GM12874 (cell line): ENCODE measurements around the gene TXNIP.

Source experiments
- TF ChIP-seq, protein P1 (sequence below): IDR thresholded peaks from 2 replicates; pipeline ENCODE4 v1.5.1; 2011; ENCODE audit warnings: low read depth, mild to moderate bottlenecking, control low read depth, low read length, moderate library complexity; ENCODE audit not compliant: insufficient read depth

TXNIP gene

DNA sequence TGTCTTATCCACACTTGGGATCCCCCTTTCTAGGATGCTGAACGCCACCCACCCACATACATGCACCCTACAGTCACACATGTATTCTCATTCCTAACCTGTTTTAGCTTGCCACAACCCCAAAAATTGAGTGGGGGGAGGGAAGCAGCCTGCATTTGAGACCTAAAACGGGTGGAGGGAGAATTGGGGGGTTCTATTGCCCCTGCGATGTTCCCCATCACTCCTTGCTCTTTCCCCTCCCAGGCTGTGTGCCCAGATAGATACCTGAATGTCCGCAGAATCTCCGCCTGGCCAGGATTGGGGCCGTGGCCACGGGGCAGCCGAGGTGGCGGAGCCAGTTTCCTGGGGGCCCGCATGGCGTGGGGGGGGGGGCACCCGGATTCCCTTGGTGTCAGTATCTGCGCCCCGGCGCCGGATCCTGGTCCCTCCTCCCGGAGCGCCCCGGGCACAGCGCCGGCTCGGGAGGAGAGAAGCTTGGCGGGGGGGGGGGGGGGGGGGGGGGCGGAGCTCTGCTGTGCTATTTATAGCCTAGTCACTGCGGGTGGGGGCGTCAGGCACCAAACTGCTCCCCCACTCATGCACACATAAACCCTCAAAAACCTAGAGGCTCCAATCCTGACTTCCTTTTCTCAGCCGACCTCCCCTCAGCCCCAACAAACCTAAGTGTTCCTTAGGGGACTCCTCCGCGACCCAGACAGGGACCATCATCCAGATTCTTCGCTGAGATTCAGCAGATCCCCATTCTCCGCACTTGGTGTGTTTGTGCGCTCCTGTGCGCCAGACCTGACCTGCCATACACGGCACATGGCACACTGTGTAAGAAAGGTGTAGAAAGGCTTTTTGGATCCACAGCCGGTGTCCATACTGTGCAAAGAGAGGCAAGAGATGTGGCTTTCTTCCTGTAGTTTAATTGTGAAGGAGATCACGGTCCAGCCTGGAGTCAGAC is 33.9 kb downstream of the TXNIP start:
- TF ChIP-seq, protein P1, sequence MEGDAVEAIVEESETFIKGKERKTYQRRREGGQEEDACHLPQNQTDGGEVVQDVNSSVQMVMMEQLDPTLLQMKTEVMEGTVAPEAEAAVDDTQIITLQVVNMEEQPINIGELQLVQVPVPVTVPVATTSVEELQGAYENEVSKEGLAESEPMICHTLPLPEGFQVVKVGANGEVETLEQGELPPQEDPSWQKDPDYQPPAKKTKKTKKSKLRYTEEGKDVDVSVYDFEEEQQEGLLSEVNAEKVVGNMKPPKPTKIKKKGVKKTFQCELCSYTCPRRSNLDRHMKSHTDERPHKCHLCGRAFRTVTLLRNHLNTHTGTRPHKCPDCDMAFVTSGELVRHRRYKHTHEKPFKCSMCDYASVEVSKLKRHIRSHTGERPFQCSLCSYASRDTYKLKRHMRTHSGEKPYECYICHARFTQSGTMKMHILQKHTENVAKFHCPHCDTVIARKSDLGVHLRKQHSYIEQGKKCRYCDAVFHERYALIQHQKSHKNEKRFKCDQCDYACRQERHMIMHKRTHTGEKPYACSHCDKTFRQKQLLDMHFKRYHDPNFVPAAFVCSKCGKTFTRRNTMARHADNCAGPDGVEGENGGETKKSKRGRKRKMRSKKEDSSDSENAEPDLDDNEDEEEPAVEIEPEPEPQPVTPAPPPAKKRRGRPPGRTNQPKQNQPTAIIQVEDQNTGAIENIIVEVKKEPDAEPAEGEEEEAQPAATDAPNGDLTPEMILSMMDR, result no peak

DNA sequence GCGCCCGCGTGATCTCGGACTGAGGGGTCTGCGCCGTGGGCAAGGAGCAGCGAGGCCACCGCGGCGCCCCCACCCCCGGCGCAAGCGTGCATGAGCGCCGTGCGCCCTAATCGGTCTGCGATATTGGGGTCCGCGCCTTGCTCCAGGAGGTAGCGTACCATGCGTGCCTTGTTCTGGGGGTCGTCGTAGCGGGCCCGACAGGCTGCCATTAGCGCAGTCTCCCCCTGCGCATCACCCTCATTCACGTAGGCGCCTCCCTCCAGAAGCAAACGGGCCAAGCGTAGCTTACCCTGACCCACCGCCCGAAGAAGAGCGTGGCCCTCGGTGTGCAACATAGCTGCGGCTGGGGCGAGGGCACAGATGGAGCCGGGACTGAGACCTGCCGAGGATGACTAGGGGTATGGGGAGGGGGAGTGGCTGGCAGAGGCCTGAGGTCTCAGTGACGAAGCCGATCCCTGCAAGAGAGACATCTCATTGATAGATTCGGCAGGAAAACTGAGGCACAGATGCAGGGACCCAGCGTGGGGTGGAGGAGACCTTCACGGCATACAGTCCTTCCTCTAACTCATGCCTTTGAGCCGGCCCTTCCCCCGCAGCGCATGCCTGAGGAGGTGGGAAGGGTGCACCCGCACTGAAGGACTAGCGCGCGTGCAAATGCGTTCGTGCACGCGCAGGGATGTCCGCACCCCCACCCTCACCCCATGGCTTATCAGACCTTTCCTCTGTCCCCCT is 34.8 kb downstream of the TXNIP start:
- TF ChIP-seq, protein P1, result no peak

DNA sequence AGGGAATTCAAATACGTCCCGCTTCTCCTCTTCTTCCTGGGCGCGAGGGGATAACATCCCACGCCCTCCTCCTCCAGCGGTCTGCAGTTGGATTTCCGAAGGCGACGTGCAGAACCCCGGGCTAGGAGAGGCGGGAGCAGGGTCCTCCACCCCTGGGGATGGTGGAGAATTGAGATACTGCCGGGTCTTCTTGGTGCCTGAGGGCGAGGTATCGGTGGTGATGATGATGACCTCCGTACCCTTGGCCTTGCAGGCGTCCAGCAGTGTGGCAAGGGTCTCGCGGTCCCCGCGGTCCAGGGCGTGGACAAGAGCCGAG is 35.3 kb downstream of the TXNIP start:
- TF ChIP-seq, protein P1, result no peak

DNA sequence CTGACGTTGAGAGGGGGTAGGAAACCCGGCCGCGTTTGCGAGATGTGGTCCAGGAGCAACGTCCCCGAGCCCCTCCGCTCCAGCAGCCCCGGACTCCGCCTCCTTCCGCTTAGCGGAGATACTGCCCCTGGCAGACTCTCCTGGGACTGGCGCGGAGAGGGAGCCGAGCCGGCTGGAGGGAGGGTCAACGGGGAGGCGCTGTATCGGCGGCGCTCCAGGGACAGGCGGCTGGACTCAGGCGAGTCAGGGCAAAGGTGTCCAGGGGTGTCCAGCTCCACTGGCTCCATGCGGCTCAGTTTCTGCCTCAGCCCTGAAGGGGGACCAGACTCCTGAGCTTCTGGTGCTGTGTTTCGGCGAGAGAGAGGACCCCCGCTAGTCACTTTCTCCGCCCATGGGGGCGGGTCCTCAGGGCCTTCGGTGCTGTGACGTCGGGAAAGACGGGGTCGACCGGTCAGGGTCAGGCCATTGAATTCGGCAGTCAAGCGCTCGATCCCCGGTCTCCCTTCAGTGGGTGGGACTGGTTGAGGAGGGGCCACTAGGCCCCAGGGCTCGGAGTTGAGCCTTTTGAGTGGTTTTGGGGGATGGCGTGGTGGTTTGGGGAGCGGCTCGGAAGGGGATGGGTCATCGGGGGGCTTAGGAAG is 35.8 kb downstream of the TXNIP start:
- TF ChIP-seq, protein P1, result no peak

DNA sequence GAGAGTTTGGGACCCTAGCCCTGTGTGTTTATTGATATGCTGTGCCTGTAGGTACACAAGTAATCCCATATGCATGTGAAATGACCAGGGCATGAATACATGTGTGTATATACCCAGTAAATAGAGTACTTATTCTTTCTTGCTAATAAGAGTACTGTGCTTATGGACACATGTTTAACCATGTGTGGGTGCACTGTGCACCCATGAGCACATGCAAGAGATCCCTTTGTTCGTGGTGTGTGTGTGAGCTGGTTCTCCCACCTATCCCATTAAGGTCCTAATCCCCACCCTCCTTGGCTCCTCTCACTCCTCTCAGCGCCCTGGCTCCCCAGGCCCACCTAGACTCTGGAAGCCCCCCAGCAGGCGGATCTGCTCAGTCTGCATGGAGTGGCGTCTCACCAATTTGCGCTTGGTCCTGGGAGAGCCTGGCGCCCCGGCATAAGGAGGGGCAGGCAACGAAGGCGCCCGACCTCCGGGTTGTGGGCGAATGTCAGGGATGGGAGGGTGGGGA is 36.4 kb downstream of the TXNIP start:
- TF ChIP-seq, protein P1, result no peak

DNA sequence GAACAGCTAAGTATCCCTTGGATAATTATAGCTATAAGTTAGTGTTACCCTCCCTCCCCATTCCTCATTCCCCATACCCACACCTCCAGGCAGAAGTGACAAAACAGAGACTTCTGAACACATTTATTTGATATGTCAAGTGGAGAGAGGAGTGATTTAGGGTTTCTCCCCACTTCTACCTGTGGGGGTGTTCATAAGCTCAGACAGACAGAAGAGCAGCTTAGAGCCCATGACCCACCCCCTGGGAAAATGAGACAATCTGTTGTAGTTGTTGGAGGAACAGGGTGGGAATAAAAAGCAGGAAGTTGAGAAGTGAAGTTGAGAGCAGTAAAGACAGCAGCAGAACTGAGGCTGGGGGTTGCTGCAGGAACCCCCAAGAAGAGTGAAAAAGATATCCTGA is 37.0 kb downstream of the TXNIP start:
- TF ChIP-seq, protein P1, result no peak

DNA sequence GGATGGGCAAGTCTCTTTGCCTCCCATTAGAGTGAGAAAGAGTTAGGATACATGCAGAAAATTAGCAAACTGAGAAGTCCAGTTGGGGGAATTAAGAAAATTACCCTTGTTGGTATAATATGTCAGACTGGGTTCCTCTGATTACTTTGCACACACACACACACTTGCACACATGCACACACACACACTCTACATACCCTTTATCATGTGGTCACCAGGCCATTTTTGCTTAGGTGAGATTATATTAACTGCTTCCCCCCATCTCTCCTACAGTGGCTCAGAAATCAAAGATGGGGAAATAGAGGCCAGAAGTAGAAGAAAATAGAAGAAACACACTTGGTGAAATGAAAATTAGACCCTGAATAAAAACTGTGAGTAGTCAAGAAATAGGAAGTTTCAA is 37.6 kb downstream of the TXNIP start:
- TF ChIP-seq, protein P1, result no peak
